Measurements from ENCODE around the gene MYL1.

DNA sequence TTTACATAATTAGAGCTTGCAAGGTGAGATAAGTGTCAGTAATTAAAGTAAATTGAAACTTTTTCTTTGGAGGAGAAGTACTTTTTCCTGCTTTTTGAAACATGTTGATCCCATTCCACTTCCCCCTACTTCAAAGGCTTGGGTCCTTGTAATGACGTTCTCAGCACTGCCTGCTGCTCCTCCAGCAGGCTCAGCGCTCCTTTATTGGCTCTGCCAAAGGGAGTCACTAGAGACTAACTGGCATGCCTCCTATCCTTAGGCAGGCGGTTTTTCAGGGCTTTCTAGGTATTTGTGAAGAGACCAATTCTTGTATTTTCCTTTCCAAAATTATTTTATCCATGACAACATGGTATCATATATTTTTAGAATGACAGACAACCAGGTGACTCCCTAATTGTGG lies 45.8 kb downstream of the MYL1 start:
- TF ChIP-seq POLR2A (IDR thresholded peaks at IDR 0.05; ENCODE audit: low read length) = no peak
- no peak for TF ChIP-seq GATA1 (IDR thresholded peaks at IDR 0.05; ENCODE audit: low read depth, low read length)

Measured in erythroblast (primary cell).